ENCODE results near the gene NOX4. TPM values are rescaled to one million over a fixed set of nuclear protein-coding genes. Genes with fewer than 3 reads are reported as not detected.

The NOX4 gene
- total and polyA plus RNA-seq, 2 of the 8 experiments (the other 6 are each of a cell fraction or from before 2014, with no cell fraction given), result 2.0 to 2.3 TPM

DNA sequence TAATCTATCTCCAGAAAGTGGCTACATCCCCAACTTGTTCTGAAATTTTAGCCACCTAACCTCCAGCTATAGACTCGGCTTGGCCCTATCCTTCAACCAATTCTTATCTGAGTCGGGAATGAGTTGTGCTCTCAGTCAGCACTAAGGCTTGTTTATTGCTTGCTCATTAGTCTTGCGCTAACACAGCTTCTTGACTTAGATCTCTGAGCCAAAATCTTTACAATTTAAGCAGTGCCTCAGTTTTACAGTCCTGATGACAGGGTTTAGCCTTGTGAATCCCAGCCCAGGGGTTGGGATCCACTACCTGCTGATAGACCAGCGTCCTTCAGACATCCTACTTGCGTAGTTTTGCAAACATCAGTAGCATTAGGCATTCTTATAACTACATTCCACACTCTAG, 144.6 kb downstream of the NOX4 start:
- FAIRE-seq (no peak), DNase-seq (ENCODE audit: low read depth in 1 of 2, low spot score in 2 of 2) (no peak)
- Histone ChIP-seq H2AK5ac (ENCODE audit: low read depth, low read length) (no peak overlapping the region), H2BK12ac (ENCODE audit: low read depth, low read length) (no peak overlapping the region), H3K4me3 (ENCODE audit: extremely low read depth in 1 of 4, insufficient read depth in 2 of 4, low read depth in 3 of 4, low read length in 4 of 4) (no peak overlapping the region), H3K27me3 (replicated peaks in 1 of 4; ENCODE audit: control insufficient read depth in 3 of 4, extremely low read depth in 1 of 4, insufficient read depth in 3 of 4, low read length in 3 of 4) (no peaks in the 10 kb centered on the region), H3K18ac (ENCODE audit: extremely low read depth, low read length) (no peak overlapping the region), H3K9ac (replicated peaks in 1 of 4; ENCODE audit: extremely low read depth in 1 of 4, low read depth in 3 of 4, low read length in 3 of 4) (no peak overlapping the region), H3K56ac (replicated peaks; ENCODE audit: insufficient read length, low read depth, low read length) (no peak overlapping the region), H4K8ac (ENCODE audit: extremely low read depth, insufficient read depth, low read length) (no peak overlapping the region), H3K36me3 (ENCODE audit: control insufficient read depth in 2 of 4, insufficient read depth in 4 of 4, low read length in 3 of 4) (no peaks in the 10 kb centered on the region), H2BK20ac (ENCODE audit: low read length) (no peak overlapping the region), H3K9me3 (ENCODE audit: insufficient read depth in 2 of 2, low read depth in 1 of 2, low read length in 1 of 2) (no peaks in the 10 kb centered on the region), H3K23me2 (ENCODE audit: low read depth, low read length) (no peaks in the 10 kb centered on the region), H4K91ac (replicated peaks; ENCODE audit: insufficient read length, low read length) (no peak overlapping the region), H3K14ac (ENCODE audit: insufficient read length) (no peak overlapping the region), H4K20me1 (replicated peaks in 1 of 2; ENCODE audit: control insufficient read depth in 1 of 2, insufficient read depth in 2 of 2, low read length in 2 of 2) (no peaks in the 10 kb centered on the region), H3K4me2 (ENCODE audit: insufficient read depth in 1 of 2, low read depth in 2 of 2, low read length in 2 of 2) (no peak overlapping the region), H2BK15ac (ENCODE audit: low read length) (no peak overlapping the region), H3K4me1 (replicated peaks in 1 of 4; ENCODE audit: control insufficient read depth in 3 of 4, insufficient read depth in 4 of 4, low read length in 3 of 4) (no peaks in the 10 kb centered on the region), H4K5ac (ENCODE audit: insufficient read length, low read depth, low read length) (no peak overlapping the region), H3K27ac (ENCODE audit: low read depth, low read length) (no peak overlapping the region), H3K23ac (ENCODE audit: insufficient read length) (no peak overlapping the region), H3K4ac (replicated peaks; ENCODE audit: insufficient read length, low read depth, low read length) (no peak overlapping the region), H3K79me1 (ENCODE audit: low read depth, low read length) (no peaks in the 10 kb centered on the region), H2BK120ac (replicated peaks; ENCODE audit: low read depth, low read length) (no peak overlapping the region), H2BK5ac (ENCODE audit: low read depth, low read length) (no peak overlapping the region), H3K79me2 (ENCODE audit: control insufficient read depth in 1 of 2, insufficient read depth in 2 of 2, low read length in 2 of 2) (no peaks in the 10 kb centered on the region), H2AFZ (ENCODE audit: low read length) (no peak overlapping the region)
- WGBS, 2 experiments (ENCODE audit: extremely low coverage in 1 of 2, insufficient coverage in 1 of 2, insufficient read length in 1 of 2, insufficient replicate concordance in 2 of 2, low coverage in 1 of 2, low lambda C conversion rate in 2 of 2, missing lambda C conversion rate in 1 of 2), result 93% methylated on average over 5 of the region's 5 CpGs; no CpG with 5 or more reads in 1 of the 2 experiments
- ChIA-PET POLR2A (ENCODE audit: partially characterized antibody) (no interaction called here), CTCF (ENCODE audit: partially characterized antibody) (no interaction called here)
- TF ChIP-seq RNF2 (IDR thresholded peaks at IDR 0.05; ENCODE audit: borderline replicate concordance, low read depth, low read length, missing control alignments, poor library complexity, severe bottlenecking), result no peak
- TF ChIP-seq TAF1 (IDR thresholded peaks at IDR 0.05; ENCODE audit: low read depth, low read length), result no peak
- TF ChIP-seq CBX5 (IDR thresholded peaks at IDR 0.05; ENCODE audit: low read depth, low read length), result no peak
- TF ChIP-seq, protein P1, sequence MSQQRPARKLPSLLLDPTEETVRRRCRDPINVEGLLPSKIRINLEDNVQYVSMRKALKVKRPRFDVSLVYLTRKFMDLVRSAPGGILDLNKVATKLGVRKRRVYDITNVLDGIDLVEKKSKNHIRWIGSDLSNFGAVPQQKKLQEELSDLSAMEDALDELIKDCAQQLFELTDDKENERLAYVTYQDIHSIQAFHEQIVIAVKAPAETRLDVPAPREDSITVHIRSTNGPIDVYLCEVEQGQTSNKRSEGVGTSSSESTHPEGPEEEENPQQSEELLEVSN (IDR thresholded peaks at IDR 0.05), result no peak
- TF ChIP-seq SAP30 (IDR thresholded peaks at IDR 0.05; ENCODE audit: insufficient read depth, insufficient replicate concordance, low read length), result no peak
- no peak for TF ChIP-seq CHD2 (IDR thresholded peaks at IDR 0.05; ENCODE audit: low read length)
- TF ChIP-seq, protein P2, sequence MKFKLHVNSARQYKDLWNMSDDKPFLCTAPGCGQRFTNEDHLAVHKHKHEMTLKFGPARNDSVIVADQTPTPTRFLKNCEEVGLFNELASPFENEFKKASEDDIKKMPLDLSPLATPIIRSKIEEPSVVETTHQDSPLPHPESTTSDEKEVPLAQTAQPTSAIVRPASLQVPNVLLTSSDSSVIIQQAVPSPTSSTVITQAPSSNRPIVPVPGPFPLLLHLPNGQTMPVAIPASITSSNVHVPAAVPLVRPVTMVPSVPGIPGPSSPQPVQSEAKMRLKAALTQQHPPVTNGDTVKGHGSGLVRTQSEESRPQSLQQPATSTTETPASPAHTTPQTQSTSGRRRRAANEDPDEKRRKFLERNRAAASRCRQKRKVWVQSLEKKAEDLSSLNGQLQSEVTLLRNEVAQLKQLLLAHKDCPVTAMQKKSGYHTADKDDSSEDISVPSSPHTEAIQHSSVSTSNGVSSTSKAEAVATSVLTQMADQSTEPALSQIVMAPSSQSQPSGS (IDR thresholded peaks at IDR 0.05; ENCODE audit: low read length), result no peak
- no peak for TF ChIP-seq SP1 (IDR thresholded peaks at IDR 0.05; ENCODE audit: low read depth, low read length)
- TF ChIP-seq POU5F1 (IDR thresholded peaks at IDR 0.05; ENCODE audit: low read depth, low read length), result no peak
- TF ChIP-seq BACH1 (IDR thresholded peaks at IDR 0.05; ENCODE audit: low read length), result no peak
- no peak for TF ChIP-seq BCL11A (IDR thresholded peaks at IDR 0.05; ENCODE audit: low read depth in 2 of 2, low read length in 2 of 2)
- no peak for TF ChIP-seq SIRT6 (IDR thresholded peaks at IDR 0.05; ENCODE audit: low read length)
- TF ChIP-seq ZNF274 (IDR thresholded peaks at IDR 0.05; ENCODE audit: borderline replicate concordance, extremely low read depth, low read length), result no peak

Measured in H1 (cell line).